ENCODE data around the gene GALNT17. TPM values are rescaled to one million over a fixed set of nuclear protein-coding genes. Genes with fewer than 3 reads are reported as not detected.
A peak's percentile ranks its signal among the peaks of the same experiment; 100 is the strongest.
"Not testable (repeated sequence)": the region's sequence is repeated elsewhere in the genome, so short reads cannot be mapped to it uniquely, and the experiment has no call there.

GALNT17 gene
- total RNA-seq, 1 donor from 2014 or later, result 57.9 TPM

DNA sequence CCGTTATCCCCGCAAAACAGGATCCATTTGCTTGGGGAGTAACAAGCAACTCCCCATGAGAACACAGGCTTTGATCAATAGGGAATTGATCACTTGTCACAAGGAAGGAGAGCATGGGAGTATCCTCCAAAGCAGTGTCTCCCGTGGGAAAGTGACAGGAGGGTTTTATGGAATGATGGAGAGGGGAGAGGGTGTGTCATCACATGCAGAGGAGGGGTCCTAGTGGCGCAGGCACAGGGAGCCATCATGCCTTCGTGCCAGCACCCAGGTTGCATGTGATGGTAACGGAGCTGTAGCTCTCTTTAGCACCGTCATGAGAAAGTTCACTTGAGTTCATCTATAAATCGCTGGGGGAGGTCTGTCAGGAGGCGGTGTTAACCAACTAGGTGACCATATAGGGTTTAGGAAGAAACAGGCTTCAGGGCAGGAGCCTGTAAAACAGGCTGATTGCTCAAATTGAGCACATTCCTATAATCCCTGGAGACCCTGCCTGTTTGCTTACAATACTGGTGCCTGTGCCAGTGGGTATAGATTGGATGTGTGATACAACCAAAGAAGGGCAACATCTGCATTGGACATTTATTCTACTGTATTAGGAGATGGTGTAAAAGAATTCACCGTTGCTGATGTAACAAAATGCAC is 428.5 kb downstream of the GALNT17 start:
- DNase-seq (no peak), ATAC-seq (no peak)
- intact Hi-C loops (cut with micrococcal nuclease), result no loop called here

DNA sequence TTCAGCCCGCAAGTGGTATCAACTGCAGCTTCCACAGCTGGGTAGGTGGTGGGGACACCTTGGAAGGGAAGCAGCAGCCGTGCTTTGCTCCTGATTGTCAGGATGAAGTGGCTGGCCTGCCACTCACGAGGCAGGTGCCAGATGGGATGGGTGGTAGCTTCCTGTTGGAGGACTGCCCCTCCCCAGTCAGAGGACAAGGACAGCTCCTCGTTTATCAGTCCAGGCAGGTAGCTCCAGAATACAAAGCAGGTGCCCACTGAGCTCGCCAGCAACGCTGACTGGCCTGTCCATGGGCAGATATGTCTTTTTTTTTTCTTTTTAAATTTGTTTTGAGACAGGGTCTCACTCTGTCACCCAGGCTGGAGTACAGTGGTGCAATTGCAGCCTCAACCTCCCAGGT is 431.3 kb downstream of the GALNT17 start:
- DNase-seq (no peak), ATAC-seq (no peak)
- intact Hi-C loops (cut with micrococcal nuclease), result no loop called here

DNA sequence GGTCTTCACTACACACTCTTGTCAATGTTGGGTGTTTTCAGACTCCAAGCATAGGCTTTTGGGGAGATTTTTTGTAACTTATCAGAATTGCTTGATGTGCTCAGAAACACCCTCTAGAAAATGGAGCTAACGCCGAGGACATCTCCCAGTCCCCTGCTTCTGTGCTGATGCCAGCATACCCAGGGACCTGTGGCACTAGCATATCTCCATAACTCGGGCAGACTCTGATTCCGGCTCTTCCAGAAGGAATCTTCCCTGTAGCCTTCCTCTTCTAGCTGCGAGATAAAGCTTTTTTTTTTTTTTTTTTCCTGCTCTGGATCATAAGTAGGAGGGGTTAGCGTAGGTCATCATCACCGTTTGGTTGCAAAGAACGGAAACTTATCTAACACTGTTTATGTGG is 434.4 kb downstream of the GALNT17 start:
- intact Hi-C loops (cut with micrococcal nuclease), result no loop called here
- DNase-seq (no peak), ATAC-seq (no peak)

DNA sequence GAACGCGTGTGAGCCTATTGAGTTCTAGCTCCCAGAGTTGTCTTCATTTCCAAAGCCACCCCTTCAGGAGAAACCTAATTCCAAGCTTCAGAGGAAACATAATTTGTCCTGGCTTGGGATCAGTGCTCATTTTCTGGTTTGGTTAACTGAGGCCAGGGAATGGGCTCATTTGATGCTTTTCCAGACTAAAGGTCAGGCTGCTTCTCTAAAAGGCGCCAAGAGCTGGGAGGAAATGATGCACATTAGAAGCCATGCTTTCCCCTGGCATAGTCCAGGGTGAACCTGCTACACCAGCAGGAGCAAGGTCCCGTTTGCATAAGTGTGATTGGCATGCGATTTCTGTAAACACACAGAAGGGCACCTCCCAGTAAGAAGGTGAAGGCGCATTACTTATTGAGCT is 435.0 kb downstream of the GALNT17 start:
- no peak for DNase-seq
- intact Hi-C loops (cut with micrococcal nuclease), result no loop called here

DNA sequence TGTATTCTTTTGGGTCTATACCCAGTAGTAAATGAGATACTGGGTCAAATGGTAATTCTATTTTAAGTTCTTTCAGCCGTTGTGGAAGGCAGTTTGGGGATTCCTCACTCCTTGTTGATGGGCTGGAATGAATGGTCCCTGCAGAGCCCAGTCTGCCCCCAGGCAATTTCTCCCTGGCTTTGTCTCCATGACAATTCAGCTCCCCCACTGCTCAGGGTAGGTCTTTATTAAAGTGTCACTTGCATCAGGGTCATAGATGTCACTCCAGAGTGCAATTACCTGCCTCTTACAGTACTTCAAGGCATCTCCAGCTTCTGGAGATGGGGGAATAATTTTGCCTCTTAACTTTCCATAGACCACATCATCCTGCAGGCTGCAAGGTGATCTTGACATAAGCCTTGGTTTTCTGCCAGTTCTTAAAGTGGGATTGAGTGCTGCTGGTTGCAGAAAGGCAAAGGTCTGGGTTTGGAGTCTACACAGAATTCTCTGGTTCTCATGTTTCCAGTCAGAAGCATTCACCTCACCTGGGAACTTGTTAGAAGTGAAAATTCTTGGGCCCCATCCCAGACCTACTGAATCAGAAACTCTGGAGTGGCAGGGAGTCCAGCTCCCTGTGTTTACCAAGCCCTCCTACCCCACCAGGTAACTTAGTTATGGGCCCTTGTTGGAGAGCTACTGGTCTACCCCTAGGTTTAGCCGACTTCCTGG is 442.4 kb downstream of the GALNT17 start:
- DNase-seq, result no peak
- intact Hi-C loops (cut with micrococcal nuclease), result no loop called here
- ATAC-seq, result peak; percentile 47

More for the DNA sequence above, 435.0 kb downstream of the GALNT17 start:
- no peak for ATAC-seq

DNA sequence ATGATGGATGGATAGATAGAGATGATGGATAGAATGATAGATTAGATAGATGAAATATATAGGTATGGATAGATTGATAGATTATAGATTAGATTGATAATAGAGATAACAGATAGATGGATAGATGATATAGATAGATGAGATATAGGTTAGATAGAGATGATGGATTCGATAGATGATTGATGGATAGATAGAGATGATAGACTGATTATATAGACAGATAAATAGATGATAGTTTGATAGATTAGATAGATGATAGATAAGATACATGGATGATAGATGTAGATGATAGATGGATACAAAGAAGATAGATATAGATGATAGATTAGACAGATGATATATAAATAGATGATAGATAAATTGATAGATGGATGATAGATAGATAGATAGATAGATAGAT is 448.1 kb downstream of the GALNT17 start:
- intact Hi-C loops (cut with micrococcal nuclease), result no loop called here
- ATAC-seq (no peak), DNase-seq (no peak)

DNA sequence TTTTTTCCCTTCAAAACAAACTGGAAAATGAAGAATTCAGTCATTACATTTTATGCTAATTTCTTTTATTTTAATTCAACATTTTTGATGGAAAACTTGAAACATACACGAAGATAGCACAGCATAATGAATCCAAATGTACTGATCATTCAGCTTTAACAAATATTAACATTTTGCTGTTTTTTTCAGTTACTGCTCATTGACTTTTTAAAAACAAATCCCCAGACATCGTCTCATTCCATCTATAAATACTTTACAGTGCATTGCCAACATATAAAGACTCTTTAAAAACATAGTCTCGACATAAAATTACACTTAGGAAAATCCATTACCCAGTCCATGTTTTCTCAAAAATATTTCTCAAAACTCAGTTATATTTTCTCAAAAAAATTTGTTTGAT is 452.3 kb downstream of the GALNT17 start:
- intact Hi-C loops (cut with micrococcal nuclease), result no loop called here

DNA sequence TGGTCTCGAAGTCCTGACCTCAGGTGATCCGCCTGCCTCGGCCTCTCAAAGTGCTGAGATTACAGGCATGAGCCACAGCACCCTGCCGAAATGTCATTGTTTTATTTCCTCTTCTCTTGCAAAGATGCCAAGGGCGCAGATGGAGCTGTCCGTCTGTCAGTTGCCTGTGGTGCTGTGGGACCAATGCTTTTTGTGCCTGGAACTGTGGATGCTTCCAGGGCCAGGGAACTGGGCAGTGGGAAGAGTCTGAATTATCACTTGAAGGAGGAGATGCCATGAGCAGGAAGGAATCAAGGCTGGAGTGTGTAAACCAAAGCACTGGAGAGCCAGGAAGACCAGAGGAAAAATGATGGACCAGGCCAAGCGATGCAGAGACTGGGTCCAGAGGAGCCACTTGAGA is 459.9 kb downstream of the GALNT17 start:
- ATAC-seq (no peak), DNase-seq (no peak)
- intact Hi-C loops (cut with micrococcal nuclease), result no loop called here

More for the DNA sequence above, 452.3 kb downstream of the GALNT17 start:
- DNase-seq (no peak), ATAC-seq (no peak)

DNA sequence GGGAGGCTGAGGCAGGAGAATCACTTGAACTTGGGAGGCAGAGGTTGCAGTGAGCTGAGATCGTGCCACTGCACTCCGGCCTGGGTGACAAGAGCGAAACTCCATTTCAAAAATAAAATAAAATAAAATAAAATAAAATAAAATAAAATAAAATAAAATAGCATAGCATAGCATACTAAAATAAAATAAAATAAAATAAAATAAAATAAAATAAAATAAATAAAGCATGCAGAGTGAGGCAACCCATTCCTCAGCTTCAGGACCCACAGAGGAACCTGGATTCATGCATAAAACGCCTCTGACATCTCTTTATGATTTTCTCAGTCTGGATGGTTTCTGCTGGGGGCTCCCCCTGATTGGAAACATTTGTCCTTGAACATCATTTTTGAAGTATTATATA is 460.4 kb downstream of the GALNT17 start:
- ATAC-seq; DNase-seq; intact Hi-C loops (cut with micrococcal nuclease): not testable (repeated sequence)

DNA sequence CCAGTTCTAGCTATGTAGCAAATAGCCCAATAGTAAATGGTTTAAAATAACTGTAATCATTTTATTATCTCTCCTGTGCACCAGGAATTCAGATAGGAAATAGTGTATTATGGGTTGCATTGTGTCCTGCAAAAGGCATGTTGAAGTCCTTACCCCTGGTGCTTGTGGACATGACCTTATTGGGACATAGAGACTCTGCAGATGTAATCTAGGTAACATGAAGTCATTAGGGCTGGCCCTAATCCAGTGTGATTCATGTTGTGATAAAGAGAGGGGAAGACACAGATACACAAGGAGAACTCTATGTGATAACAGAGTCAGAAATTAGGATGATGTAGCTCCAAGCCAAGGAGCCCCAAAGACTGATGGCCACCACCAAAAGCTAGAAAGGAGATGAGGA is 462.8 kb downstream of the GALNT17 start:
- ATAC-seq, result no peak
- intact Hi-C loops (cut with micrococcal nuclease), result no loop called here

DNA sequence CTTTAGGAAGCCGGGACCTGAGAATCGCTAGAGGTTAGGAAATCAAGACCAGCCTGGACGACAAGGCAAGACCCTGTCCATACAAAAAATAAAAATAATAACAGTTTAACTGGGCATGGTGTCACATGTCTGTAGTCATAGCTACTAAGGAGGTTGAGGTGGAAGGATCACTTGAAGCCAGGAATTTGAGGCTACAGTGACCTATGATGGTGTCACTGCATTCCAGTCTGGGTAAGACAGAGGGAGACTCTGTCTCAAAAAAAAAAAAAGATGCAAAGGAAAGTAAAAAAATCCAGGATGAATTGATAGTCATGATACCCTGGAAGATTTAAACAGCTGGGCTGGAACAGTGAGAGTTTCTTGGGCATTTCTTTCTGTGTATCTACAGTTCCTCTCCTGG is 463.2 kb downstream of the GALNT17 start:
- intact Hi-C loops (cut with micrococcal nuclease), result no loop called here
- DNase-seq (no peak), ATAC-seq (no peak)

More for the DNA sequence above, 462.8 kb downstream of the GALNT17 start:
- no peak for DNase-seq

DNA sequence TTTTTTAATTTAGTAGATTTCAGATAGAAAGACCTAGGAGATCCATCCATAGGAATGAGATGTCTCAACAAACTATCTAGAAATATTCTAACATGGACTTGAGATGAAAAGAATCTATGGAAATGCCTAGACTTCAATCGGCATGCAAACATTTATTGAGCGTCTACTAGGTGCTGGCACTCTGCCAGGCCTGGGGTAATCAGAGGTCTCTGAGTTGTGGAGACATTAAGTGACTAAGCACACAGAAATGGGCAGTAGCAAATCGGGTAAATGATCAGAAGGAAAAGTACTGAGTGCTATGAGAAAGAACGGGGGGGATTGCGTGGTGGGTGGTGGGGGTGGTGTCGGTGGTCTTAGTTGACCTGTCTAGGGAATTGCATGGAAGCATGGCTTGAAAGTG is 466.6 kb downstream of the GALNT17 start:
- intact Hi-C loops (cut with micrococcal nuclease), result no loop called here
- ATAC-seq, result no peak
- no peak for DNase-seq

DNA sequence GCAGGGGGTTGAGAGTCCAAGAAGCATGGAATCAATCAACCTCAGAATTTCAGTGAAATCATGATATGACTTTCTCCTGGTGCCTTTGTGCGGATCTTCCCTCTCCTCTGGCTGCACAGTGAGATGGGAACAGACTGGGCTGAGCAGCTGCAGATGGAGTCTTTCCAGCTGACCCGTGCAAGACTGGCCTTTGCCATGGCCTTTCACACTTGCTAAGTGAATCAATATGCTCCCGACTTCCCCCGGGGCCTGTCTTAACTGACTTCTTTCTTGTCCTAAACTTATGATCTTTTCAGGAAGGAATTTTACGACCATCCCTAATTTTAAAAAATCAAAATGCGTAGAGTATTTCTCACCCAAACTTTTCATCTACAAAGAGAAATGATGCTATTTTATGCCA is 469.9 kb downstream of the GALNT17 start:
- intact Hi-C loops (cut with micrococcal nuclease), result no loop called here
- no peak for DNase-seq
- no peak for ATAC-seq

DNA sequence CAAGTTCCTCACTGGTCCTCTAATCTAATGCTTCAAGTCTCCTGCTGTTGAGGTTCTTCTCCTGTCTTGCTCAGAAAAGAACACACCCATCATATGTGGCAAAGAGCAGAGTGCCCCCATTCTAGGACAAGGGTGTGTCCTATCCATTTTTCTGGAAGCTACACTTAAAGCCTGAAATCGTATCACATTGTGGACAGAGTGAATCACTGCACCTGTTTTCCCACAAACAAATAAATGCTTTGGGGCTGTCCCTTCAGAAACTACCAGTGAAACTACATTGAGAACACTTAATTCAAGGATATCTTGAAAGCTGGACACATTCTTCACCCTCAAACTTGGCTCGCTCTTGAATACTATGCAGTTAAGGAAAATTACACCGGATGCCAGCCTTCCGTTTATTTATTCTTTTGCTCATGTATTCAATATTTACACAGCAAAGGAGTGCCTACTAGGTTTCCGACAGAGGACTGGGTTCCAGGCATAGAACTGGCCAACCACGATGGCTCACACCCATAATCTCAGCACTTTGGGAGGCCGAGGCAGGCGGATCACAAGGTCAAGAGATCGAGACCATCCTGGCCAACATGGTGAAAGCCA is 473.0 kb downstream of the GALNT17 start:
- DNase-seq (no peak), ATAC-seq (no peak)
- intact Hi-C loops (cut with micrococcal nuclease), result no loop called here

DNA sequence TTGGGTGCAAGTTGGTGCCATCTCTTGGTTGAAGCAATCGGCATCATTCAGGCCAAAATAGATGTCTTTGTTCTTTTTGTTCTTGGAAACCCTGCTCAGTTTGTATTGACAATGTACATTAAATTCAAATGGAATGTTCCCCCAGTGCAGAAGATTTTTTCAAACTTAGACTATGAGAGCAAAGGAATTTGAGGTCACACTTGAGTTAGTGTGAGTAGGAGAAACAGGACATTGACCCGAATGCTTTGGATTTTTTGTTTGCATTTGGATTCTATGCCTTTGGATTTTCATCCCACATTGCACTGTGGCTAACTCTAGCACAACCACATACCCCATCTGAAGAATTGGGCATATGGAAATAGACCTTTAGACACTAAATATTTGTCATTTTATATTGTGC is 480.0 kb downstream of the GALNT17 start:
- intact Hi-C loops (cut with micrococcal nuclease), result no loop called here
- DNase-seq (no peak), ATAC-seq (no peak)

DNA sequence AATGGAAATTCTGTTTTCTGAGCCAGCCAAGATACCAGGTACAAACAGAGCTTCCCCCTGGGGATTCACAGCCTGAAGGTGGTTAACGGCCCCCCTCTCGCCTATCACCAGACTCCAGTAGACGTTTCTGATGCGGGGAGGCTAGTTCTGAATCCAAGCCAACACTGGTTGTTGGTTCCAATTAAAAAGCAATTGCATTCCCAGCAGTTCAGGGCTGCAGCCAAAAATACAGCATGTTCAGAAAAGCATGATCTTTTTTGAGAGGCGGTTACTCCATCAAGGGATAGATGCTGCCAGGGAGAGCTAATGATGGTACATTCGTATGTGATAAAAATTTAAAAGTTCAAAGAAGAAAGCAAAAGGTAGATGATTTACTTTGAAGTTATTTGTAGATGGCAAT is 481.0 kb downstream of the GALNT17 start:
- ATAC-seq (peak; percentile 59), DNase-seq (no peak)
- intact Hi-C loops (cut with micrococcal nuclease), result no loop called here

DNA sequence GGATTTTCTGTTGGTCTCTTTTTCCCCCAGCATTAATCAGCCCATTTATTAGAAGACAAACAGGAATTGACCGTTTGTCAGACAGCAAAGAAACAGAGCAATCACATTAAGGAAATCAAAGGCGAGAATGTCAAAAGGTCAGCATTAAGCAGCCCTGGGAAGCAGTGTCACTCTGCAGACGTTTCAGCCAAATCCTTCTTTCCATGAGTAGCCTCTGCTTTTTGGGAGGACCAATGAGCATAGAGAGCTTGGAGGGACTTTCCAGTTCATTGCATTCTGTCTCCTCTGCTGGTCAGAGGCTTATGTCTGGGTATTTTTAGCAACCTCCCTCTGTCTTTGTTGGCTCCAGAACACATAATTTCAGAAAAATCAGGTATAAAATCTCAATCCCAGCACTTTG is 481.4 kb downstream of the GALNT17 start:
- intact Hi-C loops (cut with micrococcal nuclease), result no loop called here
- ATAC-seq (peak; percentile 55), DNase-seq (no peak)

DNA sequence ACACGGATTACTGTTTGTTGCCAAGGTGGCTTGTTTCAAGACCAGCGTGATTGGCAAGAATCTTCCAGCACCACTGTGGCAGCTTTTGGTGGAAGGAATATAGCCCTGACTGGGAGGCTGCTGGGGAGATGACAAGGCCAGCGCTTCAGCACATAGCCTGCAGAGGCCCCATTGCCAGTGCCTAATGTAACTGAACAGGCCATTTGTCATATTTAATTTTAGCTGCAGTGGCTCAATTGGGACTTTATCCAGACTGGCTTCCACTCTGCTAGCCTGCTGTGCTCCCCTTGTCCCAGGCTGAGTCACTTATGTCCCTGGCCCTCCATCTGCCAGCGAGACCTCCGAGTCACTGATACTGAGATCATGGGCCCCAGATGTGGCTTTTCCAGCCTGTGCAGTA is 483.1 kb downstream of the GALNT17 start:
- intact Hi-C loops (cut with micrococcal nuclease), result no loop called here
- ATAC-seq, result peak; percentile 94

DNA sequence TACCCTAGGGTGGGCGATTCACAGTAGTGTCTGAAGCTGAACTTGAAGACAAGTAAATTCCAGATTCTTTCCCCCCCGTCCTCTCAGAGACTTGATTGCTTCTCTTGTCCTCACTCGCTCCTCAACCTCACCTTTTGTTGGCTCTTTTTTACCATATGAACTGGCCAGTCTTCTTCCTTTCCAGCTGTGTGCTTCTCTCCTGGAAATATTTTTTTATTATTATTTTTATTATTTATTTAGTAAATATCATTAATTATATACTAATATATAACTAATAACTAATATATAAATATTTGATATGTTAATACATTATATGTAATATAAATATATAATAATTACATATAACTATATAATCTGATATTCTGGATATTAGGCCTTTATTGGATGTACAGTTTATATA is 484.3 kb downstream of the GALNT17 start:
- intact Hi-C loops (cut with micrococcal nuclease), result no loop called here
- no peak for DNase-seq
- ATAC-seq, result no peak

More for the DNA sequence above, 483.1 kb downstream of the GALNT17 start:
- peak; percentile 65 for DNase-seq

DNA sequence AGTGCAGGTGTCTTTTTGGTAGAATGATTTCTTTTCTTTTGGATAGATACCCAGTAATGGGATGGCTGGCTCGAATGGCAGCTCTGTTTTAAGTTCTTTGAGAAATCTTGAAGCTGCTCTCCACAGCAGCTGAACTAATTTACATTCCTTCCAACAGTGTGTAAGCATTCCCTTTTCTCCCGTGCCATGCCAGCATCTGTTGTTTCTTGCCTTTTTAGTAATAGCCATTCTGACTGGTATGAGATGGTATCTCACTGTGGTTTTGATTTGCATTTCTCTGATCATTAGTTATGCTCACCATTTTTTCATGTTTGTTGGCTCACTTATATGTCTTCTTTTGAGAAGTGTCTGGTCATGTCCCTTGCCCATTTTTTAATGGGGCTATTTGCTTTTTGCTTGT is 486.3 kb downstream of the GALNT17 start:
- ATAC-seq, result no peak
- DNase-seq, result no peak
- intact Hi-C loops (cut with micrococcal nuclease), result no loop called here

DNA sequence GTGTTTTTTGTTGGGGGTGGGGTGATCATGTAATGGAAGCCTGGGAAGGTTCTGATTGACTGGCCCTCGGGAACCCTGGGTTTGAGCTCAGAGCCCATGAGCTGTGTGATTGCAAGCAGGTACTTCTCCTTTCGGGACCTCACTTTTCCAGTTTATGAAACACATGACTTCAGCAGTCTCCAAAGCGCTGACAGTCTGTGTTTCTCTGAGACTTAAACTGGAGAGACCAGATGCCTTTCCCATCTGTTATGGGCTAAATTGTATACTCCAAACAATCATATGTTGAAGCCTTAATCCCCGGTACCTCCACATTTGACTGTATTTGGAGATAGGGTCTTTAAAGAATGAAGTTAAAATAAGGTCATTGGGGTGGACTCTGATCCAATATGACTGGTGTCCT is 493.6 kb downstream of the GALNT17 start:
- intact Hi-C loops (cut with micrococcal nuclease), result no loop called here
- no peak for ATAC-seq
- DNase-seq, result no peak
